Fibroblast of skin of right biceps (primary cell): Measurements from ENCODE around the gene CHCT1.
"Not testable (repeated sequence)": the region's sequence is repeated elsewhere in the genome, so short reads cannot be mapped to it uniquely, and the experiment has no call there.

ENCODE experiments used
- DNase-seq: peaks from one replicate; pipeline ENCODE4 v3.0.0-alpha.2; 2013

The CHCT1 gene

GRCh38 chr17:60422162-60422665 lies at the start of gene CHCT1:
TSS of gene CHCT1 (plus strand) at chr17:60422489. CDS start at chr17:60422593, 104 bp downstream.
- no peak for DNase-seq

- DNase-seq: peak; percentile 72
These were observed 49.4 kb upstream of the CHCT1 start for GRCh38 chr17:60372790-60373483.

GRCh38 chr17:60378187-60378586 lies 44.1 kb upstream of the CHCT1 start:
- not testable (repeated sequence) for DNase-seq

- not testable (repeated sequence) for DNase-seq
These were observed 42.8 kb upstream of the CHCT1 start for GRCh38 chr17:60379461-60379860.

GRCh38 chr17:60381958-60382357 lies 40.3 kb upstream of the CHCT1 start:
- DNase-seq: no peak

GRCh38 chr17:60383379-60383778 lies 38.9 kb upstream of the CHCT1 start:
- DNase-seq: no peak

- DNase-seq: not testable (repeated sequence)
These were observed 37.4 kb upstream of the CHCT1 start for GRCh38 chr17:60384921-60385320.

- DNase-seq: peak; percentile 5
These were observed 35.9 kb upstream of the CHCT1 start for GRCh38 chr17:60386147-60387058.

- DNase-seq: no peak
These were observed 34.6 kb upstream of the CHCT1 start for GRCh38 chr17:60387666-60388065.

GRCh38 chr17:60388742-60389141 lies 33.5 kb upstream of the CHCT1 start:
- DNase-seq: no peak

- peak; percentile 86 for DNase-seq
These were observed 32.1 kb upstream of the CHCT1 start for GRCh38 chr17:60390186-60390585.

GRCh38 chr17:60390925-60391470 lies 31.3 kb upstream of the CHCT1 start:
- DNase-seq: peak; percentile 45

GRCh38 chr17:60391471-60392041 lies 30.7 kb upstream of the CHCT1 start:
- no peak for DNase-seq

- peak; percentile 99 for DNase-seq
These were observed 30.0 kb upstream of the CHCT1 start, which contains the start of gene USP32 for GRCh38 chr17:60392042-60392844. TSS of gene USP32 (minus strand) at chr17:60392133. CDS start at chr17:60391939, 194 bp downstream.

GRCh38 chr17:60392845-60393702 lies 29.2 kb upstream of the CHCT1 start:
- DNase-seq: peak; percentile 66

- DNase-seq: no peak
These were observed 28.2 kb upstream of the CHCT1 start for GRCh38 chr17:60393840-60394723.

GRCh38 chr17:60395508-60396065 lies 26.7 kb upstream of the CHCT1 start:
- no peak for DNase-seq

- DNase-seq: no peak
These were observed 25.9 kb upstream of the CHCT1 start for GRCh38 chr17:60396412-60396811.

GRCh38 chr17:60398227-60398959 lies 23.9 kb upstream of the CHCT1 start:
- DNase-seq: no peak
